Neural progenitor cell (in vitro differentiated cells): ENCODE data around the gene POMT2. TPM values are rescaled to one million over a fixed set of nuclear protein-coding genes. Genes with fewer than 3 reads are reported as not detected.

ENCODE experiments used
- DNase-seq: peaks from one replicate; pipeline ENCODE4 v3.0.0-alpha.2; 2016; ENCODE audit warnings: low spot score
- H2AFZ ChIP-seq: fragments of 200-600 bp; sonication (generic); replicated peaks from 2 replicates; pipeline ENCODE4 v1.6.1; 2016; ENCODE audit warnings: antibody characterized with exemption
- H3F3A ChIP-seq: fragments of 200-600 bp; sonication (generic); 2 replicates; pipeline ENCODE4 v1.6.1; 2016; ENCODE audit warnings: antibody characterized with exemption, low read depth
- H3K27ac ChIP-seq: fragments of 200-600 bp; sonication (generic); 2 replicates; pipeline ENCODE4 v1.5.1; 2016; ENCODE audit warnings: mild to moderate bottlenecking
- H3K27me3 ChIP-seq: fragments of 200-600 bp; sonication (generic); 2 replicates; pipeline ENCODE4 v1.6.1; 2016; ENCODE audit warnings: mild to moderate bottlenecking, moderate library complexity
- H3K36me3 ChIP-seq: fragments of 200-600 bp; sonication (generic); 2 replicates; pipeline ENCODE4 v1.5.1; 2016
- H3K4me1 ChIP-seq: fragments of 200-600 bp; sonication (generic); 2 replicates; pipeline ENCODE4 v1.6.1; 2016; ENCODE audit warnings: mixed run types
- H3K4me2 ChIP-seq: fragments of 200-600 bp; sonication (generic); 2 replicates; pipeline ENCODE4 v1.6.1; 2016
- H3K4me3 ChIP-seq: fragments of 200-600 bp; sonication (generic); 2 replicates; pipeline ENCODE4 v1.5.1; 2016
- H3K79me2 ChIP-seq: fragments of 200-600 bp; sonication (generic); 2 replicates; pipeline ENCODE4 v1.6.1; 2016; ENCODE audit warnings: low read depth
- H3K9ac ChIP-seq: fragments of 200-600 bp; sonication (generic); 2 replicates; pipeline ENCODE4 v1.6.1; 2016
- H3K9me3 ChIP-seq: fragments of 200-600 bp; sonication (generic); 2 replicates; pipeline ENCODE4 v1.5.1; 2016; ENCODE audit warnings: low read depth
- H4K20me1 ChIP-seq: fragments of 200-600 bp; sonication (generic); 2 replicates; pipeline ENCODE4 v1.6.1; 2016; ENCODE audit warnings: low read depth
- H3K27ac Mint-ChIP-seq: 3 replicates; pipeline ENCODE4 v1.8.0; 2021; ENCODE audit warnings: mixed read lengths
- H3K27me3 Mint-ChIP-seq: 2 replicates; pipeline ENCODE4 v1.8.0; 2022; ENCODE audit warnings: low read depth, mild to moderate bottlenecking, inconsistent platforms, moderate library complexity, mixed read lengths; ENCODE audit not compliant: insufficient read depth
- H3K36me3 Mint-ChIP-seq: 3 replicates; pipeline ENCODE4 v1.8.0; 2021; ENCODE audit warnings: mixed read lengths
- H3K4me1 Mint-ChIP-seq: 3 replicates; pipeline ENCODE4 v1.8.0; 2021; ENCODE audit warnings: mixed read lengths
- H3K4me3 Mint-ChIP-seq: 3 replicates; pipeline ENCODE4 v1.8.0; 2021; ENCODE audit warnings: mild to moderate bottlenecking, moderate library complexity, mixed read lengths
- H3K9me3 Mint-ChIP-seq: 3 replicates; pipeline ENCODE4 v1.8.0; 2020; ENCODE audit warnings: mixed read lengths
- EZH2 ChIP-seq: fragments of 200-600 bp; sonication (generic); IDR thresholded peaks from 2 replicates; pipeline ENCODE4 v1.6.1; 2017; ENCODE audit warnings: antibody characterized with exemption, mild to moderate bottlenecking, moderate library complexity
- EZH2phosphoT487 ChIP-seq: fragments of 200-600 bp; sonication (generic); IDR thresholded peaks from 2 replicates; pipeline ENCODE4 v1.6.1; 2017; ENCODE audit warnings: antibody characterized with exemption
- total RNA-seq: library from RNA; depleted of rRNA; stranded (reverse); fragments of >200 nt; gene quantifications from 2 replicates; pipeline ENCODE4 v1.2.3, GENCODE V29; 2015; ENCODE audit warnings: low replicate concordance
- TF ChIP-seq, protein P1 (sequence below): fragments of 200-600 bp; sonication (generic); IDR thresholded peaks from 2 replicates; pipeline ENCODE4 v1.5.1; 2017; ENCODE audit warnings: antibody characterized with exemption, mild to moderate bottlenecking

The POMT2 gene
- total RNA-seq, 1 donor from 2014 or later = 6.2 TPM

DNA sequence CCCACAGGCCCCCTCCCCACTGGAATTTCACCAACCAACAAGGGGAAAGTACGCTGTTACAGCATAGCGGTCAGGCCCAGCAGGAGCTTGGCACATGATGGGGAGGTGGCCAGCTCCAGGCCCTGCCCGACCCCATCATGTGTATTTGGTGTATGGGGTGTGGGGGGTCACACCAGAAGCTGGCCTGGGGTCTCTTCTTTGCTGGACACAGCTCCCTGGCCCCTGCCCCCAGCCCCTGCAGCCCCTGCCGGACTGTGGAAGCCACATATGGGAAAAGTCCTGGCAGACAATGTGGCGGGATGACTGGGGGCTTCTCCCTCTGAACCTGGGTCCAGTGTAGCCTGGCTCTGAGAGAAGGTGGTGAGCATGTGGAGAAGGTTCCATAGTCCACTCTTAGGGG is 62.1 kb downstream of the POMT2 start:
- Histone ChIP-seq H3K36me3 (no peaks in the 10 kb centered on the region), H3K27ac (no peak overlapping the region), H3F3A (no peaks in the 10 kb centered on the region), H4K20me1 (no peaks in the 10 kb centered on the region), H3K27me3 (no peaks in the 10 kb centered on the region), H3K4me3 (no peak overlapping the region), H2AFZ (no peak overlapping the region), H3K9me3 (no peaks in the 10 kb centered on the region), H3K79me2 (no peaks in the 10 kb centered on the region), H3K4me1 (no peaks in the 10 kb centered on the region), H3K4me2 (no peak overlapping the region), H3K9ac (no peak overlapping the region)
- Mint-ChIP-seq H3K36me3 (no peaks in the 10 kb centered on the region), H3K4me1 (no peaks in the 10 kb centered on the region), H3K9me3 (peaks cover 3% of the 10 kb centered on the region), H3K27me3 (peaks cover 13% of the 10 kb centered on the region), H3K4me3 (no peak overlapping the region), H3K27ac (no peak overlapping the region)
- TF ChIP-seq EZH2 (no peak), EZH2phosphoT487 (no peak)
- TF ChIP-seq, protein P1, sequence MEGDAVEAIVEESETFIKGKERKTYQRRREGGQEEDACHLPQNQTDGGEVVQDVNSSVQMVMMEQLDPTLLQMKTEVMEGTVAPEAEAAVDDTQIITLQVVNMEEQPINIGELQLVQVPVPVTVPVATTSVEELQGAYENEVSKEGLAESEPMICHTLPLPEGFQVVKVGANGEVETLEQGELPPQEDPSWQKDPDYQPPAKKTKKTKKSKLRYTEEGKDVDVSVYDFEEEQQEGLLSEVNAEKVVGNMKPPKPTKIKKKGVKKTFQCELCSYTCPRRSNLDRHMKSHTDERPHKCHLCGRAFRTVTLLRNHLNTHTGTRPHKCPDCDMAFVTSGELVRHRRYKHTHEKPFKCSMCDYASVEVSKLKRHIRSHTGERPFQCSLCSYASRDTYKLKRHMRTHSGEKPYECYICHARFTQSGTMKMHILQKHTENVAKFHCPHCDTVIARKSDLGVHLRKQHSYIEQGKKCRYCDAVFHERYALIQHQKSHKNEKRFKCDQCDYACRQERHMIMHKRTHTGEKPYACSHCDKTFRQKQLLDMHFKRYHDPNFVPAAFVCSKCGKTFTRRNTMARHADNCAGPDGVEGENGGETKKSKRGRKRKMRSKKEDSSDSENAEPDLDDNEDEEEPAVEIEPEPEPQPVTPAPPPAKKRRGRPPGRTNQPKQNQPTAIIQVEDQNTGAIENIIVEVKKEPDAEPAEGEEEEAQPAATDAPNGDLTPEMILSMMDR = no peak
- DNase-seq = no peak

DNA sequence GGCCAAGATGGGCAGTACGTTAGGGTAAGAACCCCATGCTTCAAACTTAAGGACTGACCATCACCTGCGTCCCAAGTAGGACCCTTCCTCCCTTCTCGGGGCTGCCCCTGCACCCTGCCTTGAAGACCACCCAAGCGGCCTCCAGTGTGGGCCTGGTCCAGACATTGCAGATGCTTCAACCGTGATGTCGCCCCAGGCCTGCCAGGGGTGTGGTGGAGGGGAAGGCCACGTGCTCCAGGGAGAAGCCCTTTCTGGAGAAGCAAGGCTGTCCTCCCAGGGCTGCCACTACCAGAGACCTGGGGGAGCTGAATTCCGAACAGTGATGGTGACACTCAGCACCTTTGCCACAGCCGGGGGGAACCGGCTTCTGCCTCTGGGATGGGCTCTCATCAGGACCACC is 63.0 kb downstream of the POMT2 start:
- no peak overlapping the region for H3K27ac ChIP-seq
- no peaks in the 10 kb centered on the region for H3K79me2 ChIP-seq
- no peaks in the 10 kb centered on the region for H3K4me1 Mint-ChIP-seq
- no peak overlapping the region for H2AFZ ChIP-seq
- H3K27me3 Mint-ChIP-seq = peaks cover 10% of the 10 kb centered on the region
- no peaks in the 10 kb centered on the region for H3K36me3 ChIP-seq
- peaks cover 3% of the 10 kb centered on the region for H3K9me3 Mint-ChIP-seq
- no peak overlapping the region for H3K4me2 ChIP-seq
- DNase-seq = no peak
- H3F3A ChIP-seq = no peaks in the 10 kb centered on the region
- H3K9me3 ChIP-seq = no peaks in the 10 kb centered on the region
- H3K4me1 ChIP-seq = no peaks in the 10 kb centered on the region
- no peaks in the 10 kb centered on the region for H3K36me3 Mint-ChIP-seq
- H3K27ac Mint-ChIP-seq = no peak overlapping the region
- H3K9ac ChIP-seq = no peak overlapping the region
- TF ChIP-seq EZH2 (no peak), EZH2phosphoT487 (no peak)
- TF ChIP-seq, protein P1 = no peak
- H3K4me3 ChIP-seq = no peak overlapping the region
- no peak overlapping the region for H3K4me3 Mint-ChIP-seq
- no peaks in the 10 kb centered on the region for H3K27me3 ChIP-seq
- no peaks in the 10 kb centered on the region for H4K20me1 ChIP-seq

DNA sequence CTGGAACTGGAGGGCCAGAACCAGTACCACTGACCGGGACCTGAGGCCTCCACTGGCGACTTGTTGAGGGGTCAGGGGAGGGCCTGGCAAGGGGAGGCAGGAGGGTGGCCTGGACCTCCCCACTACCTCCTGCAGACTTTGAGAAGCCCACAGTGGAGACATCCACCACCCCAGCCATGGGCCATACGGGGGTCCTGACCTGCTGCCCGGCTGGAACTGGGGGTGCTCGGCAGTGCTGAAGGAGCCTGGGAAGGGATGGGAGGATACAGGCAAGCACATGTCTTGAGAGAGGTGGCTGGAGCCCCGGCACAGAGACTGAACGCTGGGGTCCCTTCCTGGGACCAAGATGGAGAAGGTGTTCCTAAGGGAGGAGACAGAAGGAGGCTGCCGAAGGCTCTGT is 64.0 kb downstream of the POMT2 start:
- no peaks in the 10 kb centered on the region for H3K4me1 ChIP-seq
- H3K9me3 Mint-ChIP-seq = peaks cover 3% of the 10 kb centered on the region
- H3K79me2 ChIP-seq = no peaks in the 10 kb centered on the region
- no peak overlapping the region for H3K9ac ChIP-seq
- peaks cover 10% of the 10 kb centered on the region for H3K27me3 Mint-ChIP-seq
- H3K36me3 ChIP-seq = no peaks in the 10 kb centered on the region
- no peak overlapping the region for H3K4me2 ChIP-seq
- H3K4me3 Mint-ChIP-seq = no peak overlapping the region
- H3K9me3 ChIP-seq = no peaks in the 10 kb centered on the region
- H3K27me3 ChIP-seq = no peaks in the 10 kb centered on the region
- TF ChIP-seq, protein P1 = no peak
- no peak for TF ChIP-seq EZH2phosphoT487
- TF ChIP-seq EZH2 = no peak
- H3K27ac ChIP-seq = no peak overlapping the region
- H2AFZ ChIP-seq = no peak overlapping the region
- no peak overlapping the region for H3K4me3 ChIP-seq
- H3K4me1 Mint-ChIP-seq = no peaks in the 10 kb centered on the region
- no peaks in the 10 kb centered on the region for H3K36me3 Mint-ChIP-seq
- no peak overlapping the region for H3K27ac Mint-ChIP-seq
- no peaks in the 10 kb centered on the region for H3F3A ChIP-seq
- H4K20me1 ChIP-seq = no peaks in the 10 kb centered on the region
- DNase-seq = no peak
